ENCODE measurements around the gene TULP3. TPM values are rescaled to one million over a fixed set of nuclear protein-coding genes. Genes with fewer than 3 reads are reported as not detected.

The TULP3 gene
- total and polyA plus RNA-seq, 5 donors = 10.5 to 17.1 (median 14.8) TPM

- WGBS = 59% methylated on average over 15 of the region's 15 CpGs
- Histone ChIP-seq H3K4me3 (ENCODE audit: low read length) (no peak overlapping the region), H3K4me1 (ENCODE audit: control insufficient read depth, insufficient read depth, low read length) (no peaks in the 10 kb centered on the region), H3K9me3 (ENCODE audit: control insufficient read depth, low read length) (no peaks in the 10 kb centered on the region), H3K27me3 (ENCODE audit: control insufficient read depth, insufficient read depth) (no peaks in the 10 kb centered on the region), H3K27ac (ENCODE audit: low read length) (peak overlapping the region; percentile 63)
- intact Hi-C loops (cut with DNase I) = loop anchor here in 2 of 4 donors (10.0 kb wide), 1 partner anchor 71 kb away; no protein-coding TSS in a partner anchor
- ATAC-seq (peak; percentile 49 to 88), DNase-seq (peak; percentile 72 to 78 (median 77))
These were observed 73.1 kb downstream of the TULP3 start for GRCh38 chr12:2963760-2964292.

- Histone ChIP-seq H3K4me3 (ENCODE audit: low read length) (no peak overlapping the region), H3K27ac (ENCODE audit: low read length) (no peak overlapping the region), H3K27me3 (ENCODE audit: control insufficient read depth, insufficient read depth) (no peaks in the 10 kb centered on the region), H3K9me3 (ENCODE audit: control insufficient read depth, low read length) (no peaks in the 10 kb centered on the region), H3K4me1 (ENCODE audit: control insufficient read depth, insufficient read depth, low read length) (no peaks in the 10 kb centered on the region)
- ATAC-seq (no peak), DNase-seq (no peak)
- intact Hi-C loops (cut with DNase I) = loop anchor here in 2 of 4 donors (10.0 kb wide), 1 partner anchor 67 kb away; no protein-coding TSS in a partner anchor
- WGBS = 92% methylated on average over 2 of the region's 2 CpGs
These were observed 77.0 kb downstream of the TULP3 start for GRCh38 chr12:2967651-2968050.

DNA sequence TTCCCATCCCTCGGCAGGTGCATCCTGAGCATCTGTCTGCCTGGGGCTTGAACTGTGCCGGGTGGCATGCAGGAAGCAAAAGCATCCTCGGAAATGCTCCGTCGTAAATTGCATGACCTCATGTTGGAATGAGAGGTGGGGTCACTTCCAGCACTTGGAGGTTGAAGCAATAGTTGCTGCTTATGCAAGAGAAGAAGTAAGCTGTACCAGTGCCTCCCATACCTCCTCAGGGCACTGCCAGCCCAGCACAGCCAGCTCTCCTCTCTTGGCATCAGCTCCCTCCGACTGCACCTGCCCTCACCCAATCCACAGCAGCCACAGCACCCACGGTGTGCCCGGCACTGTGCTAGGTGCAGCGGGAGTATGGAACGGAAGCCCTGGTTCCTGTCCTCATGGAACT lies 80.1 kb downstream of the TULP3 start:
- Histone ChIP-seq H3K27me3 (ENCODE audit: control insufficient read depth, insufficient read depth) (no peaks in the 10 kb centered on the region), H3K9me3 (ENCODE audit: control insufficient read depth, low read length) (no peaks in the 10 kb centered on the region), H3K4me3 (ENCODE audit: low read length) (no peak overlapping the region), H3K4me1 (ENCODE audit: control insufficient read depth, insufficient read depth, low read length) (peaks cover 2% of the 10 kb centered on the region), H3K27ac (ENCODE audit: low read length) (no peak overlapping the region)
- ATAC-seq = no peak
- intact Hi-C loops (cut with DNase I) = no loop called here
- 76% methylated on average over 10 of the region's 10 CpGs for WGBS
- DNase-seq = no peak

DNA sequence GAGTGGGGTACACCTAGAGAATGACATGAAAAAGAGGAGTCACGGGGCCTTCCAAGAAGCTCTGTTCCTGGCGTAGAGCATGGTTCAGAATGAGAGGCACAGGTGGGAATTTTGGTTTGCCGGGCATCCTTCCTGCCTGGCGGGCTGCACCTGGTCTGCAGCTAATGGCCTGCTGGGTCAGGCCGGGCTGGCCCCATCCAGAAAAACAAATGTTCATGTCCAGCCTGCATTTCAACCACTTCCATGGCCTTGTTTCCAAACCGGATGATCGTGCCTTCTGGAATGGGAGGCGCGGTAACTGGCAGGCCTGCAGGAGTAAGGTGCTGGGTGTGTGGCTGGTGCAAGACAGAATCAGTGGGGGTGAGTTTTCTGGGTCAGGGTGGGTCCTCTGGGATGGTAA lies 82.9 kb downstream of the TULP3 start:
- Histone ChIP-seq H3K9me3 (ENCODE audit: control insufficient read depth, low read length) (no peaks in the 10 kb centered on the region), H3K27ac (ENCODE audit: low read length) (no peak overlapping the region), H3K4me1 (ENCODE audit: control insufficient read depth, insufficient read depth, low read length) (peaks cover 4% of the 10 kb centered on the region), H3K27me3 (ENCODE audit: control insufficient read depth, insufficient read depth) (no peaks in the 10 kb centered on the region), H3K4me3 (ENCODE audit: low read length) (no peak overlapping the region)
- DNase-seq = no peak
- 95% methylated on average over 9 of the region's 9 CpGs for WGBS
- intact Hi-C loops (cut with DNase I) = no loop called here
- ATAC-seq = no peak

DNA sequence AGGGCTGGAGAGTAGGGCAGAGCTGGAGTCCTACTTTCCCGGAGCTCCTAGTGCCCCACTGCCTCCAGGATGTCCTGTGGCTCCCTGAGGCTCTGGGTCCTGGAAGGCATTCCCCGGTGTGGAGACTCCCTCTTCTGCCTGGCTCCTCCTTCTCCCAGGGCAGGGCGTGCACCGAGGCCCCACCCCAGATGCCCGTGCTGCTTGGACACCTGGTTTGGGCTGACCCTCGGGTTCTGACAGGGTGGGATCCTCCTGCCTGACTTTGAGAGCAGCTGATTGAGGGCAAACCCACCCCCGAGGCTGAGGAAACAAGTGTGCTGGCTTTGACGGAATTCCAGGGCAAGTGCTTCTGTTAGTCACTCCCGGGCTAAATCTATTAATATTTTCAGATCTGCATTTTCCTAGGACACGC lies 83.9 kb downstream of the TULP3 start:
- no peaks in the 10 kb centered on the region for H3K27me3 ChIP-seq (ENCODE audit: control insufficient read depth, insufficient read depth)
- intact Hi-C loops (cut with DNase I) = no loop called here
- 33% methylated on average over 10 of the region's 10 CpGs for WGBS
- no peaks in the 10 kb centered on the region for H3K9me3 ChIP-seq (ENCODE audit: control insufficient read depth, low read length)
- peak; percentile 52 to 55 for ATAC-seq
- H3K4me1 ChIP-seq (ENCODE audit: control insufficient read depth, insufficient read depth, low read length) = peaks cover 4% of the 10 kb centered on the region
- DNase-seq = no peak
- H3K4me3 ChIP-seq (ENCODE audit: low read length) = no peak overlapping the region
- H3K27ac ChIP-seq (ENCODE audit: low read length) = no peak overlapping the region

DNA sequence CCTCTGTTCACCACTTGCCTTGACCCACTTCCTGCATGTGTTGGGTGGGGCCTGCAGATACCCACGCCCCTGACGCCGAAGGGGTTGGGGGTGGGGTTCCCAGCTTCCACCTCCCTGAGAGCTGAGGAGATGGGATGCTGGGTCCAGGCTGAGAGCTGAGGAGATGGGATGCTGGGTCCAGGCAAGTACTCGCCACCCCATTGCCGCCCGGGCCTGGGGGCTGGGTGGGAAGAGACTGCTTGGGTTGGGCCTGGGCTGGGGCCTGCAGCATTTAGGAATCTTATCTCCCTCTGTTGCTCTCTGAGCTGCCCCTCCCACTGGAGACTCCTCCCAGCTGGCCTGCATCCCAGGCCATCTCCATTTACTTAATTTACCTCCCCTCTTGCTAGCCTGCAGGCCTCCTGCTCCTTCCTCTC lies 85.9 kb downstream of the TULP3 start:
- no peak overlapping the region for H3K4me3 ChIP-seq (ENCODE audit: low read length)
- WGBS = 54% methylated on average over 6 of the region's 6 CpGs
- ATAC-seq = peak; percentile 37 to 61
- peaks cover 4% of the 10 kb centered on the region for H3K4me1 ChIP-seq (ENCODE audit: control insufficient read depth, insufficient read depth, low read length)
- intact Hi-C loops (cut with DNase I) = no loop called here
- no peaks in the 10 kb centered on the region for H3K27me3 ChIP-seq (ENCODE audit: control insufficient read depth, insufficient read depth)
- no peaks in the 10 kb centered on the region for H3K9me3 ChIP-seq (ENCODE audit: control insufficient read depth, low read length)
- no peak for DNase-seq
- no peak overlapping the region for H3K27ac ChIP-seq (ENCODE audit: low read length)

GRCh38 chr12:2977776-2978175 lies 87.1 kb downstream of the TULP3 start:
- no peak for DNase-seq
- ATAC-seq = no peak
- no peaks in the 10 kb centered on the region for H3K9me3 ChIP-seq (ENCODE audit: control insufficient read depth, low read length)
- 96% methylated on average over 5 of the region's 5 CpGs for WGBS
- no peak overlapping the region for H3K27ac ChIP-seq (ENCODE audit: low read length)
- H3K4me1 ChIP-seq (ENCODE audit: control insufficient read depth, insufficient read depth, low read length) = peaks cover 4% of the 10 kb centered on the region
- intact Hi-C loops (cut with DNase I) = no loop called here
- H3K27me3 ChIP-seq (ENCODE audit: control insufficient read depth, insufficient read depth) = no peaks in the 10 kb centered on the region
- no peak overlapping the region for H3K4me3 ChIP-seq (ENCODE audit: low read length)

DNA sequence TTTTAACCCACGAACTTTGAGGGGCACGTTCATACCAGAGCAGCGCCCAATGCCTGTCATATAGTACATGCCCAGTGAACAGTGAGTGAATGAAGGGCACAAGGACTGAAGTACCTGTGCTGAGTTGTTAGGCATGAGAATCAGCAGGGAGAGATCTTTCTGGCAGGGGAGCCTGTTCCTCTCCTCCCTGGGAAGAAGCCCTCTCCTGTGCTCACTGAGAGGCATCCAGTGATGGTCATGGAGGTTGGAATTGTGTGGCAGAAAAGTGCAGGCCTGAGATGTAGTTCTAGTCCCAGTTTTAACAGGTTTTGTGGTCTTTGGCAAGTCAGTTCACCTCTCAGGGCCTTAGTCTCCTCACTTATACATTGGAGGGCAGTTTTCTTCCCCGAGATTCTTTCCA lies 89.1 kb downstream of the TULP3 start:
- H3K4me3 ChIP-seq (ENCODE audit: low read length) = no peak overlapping the region
- intact Hi-C loops (cut with DNase I) = no loop called here
- no peak overlapping the region for H3K27ac ChIP-seq (ENCODE audit: low read length)
- H3K27me3 ChIP-seq (ENCODE audit: control insufficient read depth, insufficient read depth) = no peaks in the 10 kb centered on the region
- no peaks in the 10 kb centered on the region for H3K9me3 ChIP-seq (ENCODE audit: control insufficient read depth, low read length)
- ATAC-seq (no peak), DNase-seq (no peak)
- H3K4me1 ChIP-seq (ENCODE audit: control insufficient read depth, insufficient read depth, low read length) = peaks cover 2% of the 10 kb centered on the region
- 92% methylated on average over 4 of the region's 4 CpGs for WGBS

DNA sequence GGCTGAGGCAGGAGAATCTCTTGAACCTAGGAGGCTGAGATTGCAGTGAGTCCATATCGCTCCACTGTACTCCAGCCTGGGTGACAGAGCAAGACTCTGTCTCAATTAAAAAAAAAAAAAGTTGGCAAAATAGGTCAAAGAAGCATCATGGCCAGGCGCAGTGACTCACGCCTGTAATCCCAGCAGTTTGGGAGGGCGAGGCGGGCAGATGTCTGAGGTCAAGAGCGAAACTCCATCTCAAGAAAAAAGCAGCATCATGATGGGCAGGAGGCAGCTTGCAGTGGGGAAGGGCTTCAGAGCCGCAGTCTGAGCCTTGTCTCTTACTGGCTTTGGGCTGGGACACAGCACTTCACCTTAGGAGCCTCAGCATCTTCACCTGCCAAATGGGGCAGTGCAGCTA lies 89.9 kb downstream of the TULP3 start:
- H3K27ac ChIP-seq (ENCODE audit: low read length) = no peak overlapping the region
- 83% methylated on average over 7 of the region's 7 CpGs for WGBS
- intact Hi-C loops (cut with DNase I) = no loop called here
- no peak overlapping the region for H3K4me3 ChIP-seq (ENCODE audit: low read length)
- DNase-seq = no peak
- H3K4me1 ChIP-seq (ENCODE audit: control insufficient read depth, insufficient read depth, low read length) = peaks cover 2% of the 10 kb centered on the region
- no peak for ATAC-seq
- no peaks in the 10 kb centered on the region for H3K27me3 ChIP-seq (ENCODE audit: control insufficient read depth, insufficient read depth)
- H3K9me3 ChIP-seq (ENCODE audit: control insufficient read depth, low read length) = no peaks in the 10 kb centered on the region

DNA sequence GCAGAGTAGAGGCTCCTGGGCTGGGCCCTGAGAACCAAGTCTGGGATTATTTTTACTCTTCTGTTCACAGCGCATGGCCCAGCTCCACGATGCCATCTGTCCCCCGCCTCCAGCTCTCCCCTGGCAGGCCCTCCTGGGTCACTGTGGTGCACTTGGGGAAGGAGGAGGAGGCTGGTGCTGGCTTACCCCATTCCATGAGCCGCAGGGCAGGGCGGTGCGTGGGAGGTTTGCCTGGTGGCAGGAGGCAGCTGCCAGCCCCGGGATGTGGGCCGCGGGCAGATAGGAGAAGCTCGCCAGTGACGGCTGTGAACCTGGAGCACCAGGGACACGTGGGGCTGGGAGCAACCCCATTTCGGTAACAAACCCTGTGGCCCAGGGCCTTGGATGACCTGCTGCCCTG lies 91.7 kb downstream of the TULP3 start:
- Histone ChIP-seq H3K27ac (ENCODE audit: low read length) (no peak overlapping the region), H3K4me1 (ENCODE audit: control insufficient read depth, insufficient read depth, low read length) (no peaks in the 10 kb centered on the region), H3K9me3 (ENCODE audit: control insufficient read depth, low read length) (no peaks in the 10 kb centered on the region), H3K27me3 (ENCODE audit: control insufficient read depth, insufficient read depth) (no peaks in the 10 kb centered on the region), H3K4me3 (ENCODE audit: low read length) (no peak overlapping the region)
- peak; percentile 18 to 34 for ATAC-seq
- intact Hi-C loops (cut with DNase I) = no loop called here
- 90% methylated on average over 13 of the region's 13 CpGs for WGBS
- no peak for DNase-seq

DNA sequence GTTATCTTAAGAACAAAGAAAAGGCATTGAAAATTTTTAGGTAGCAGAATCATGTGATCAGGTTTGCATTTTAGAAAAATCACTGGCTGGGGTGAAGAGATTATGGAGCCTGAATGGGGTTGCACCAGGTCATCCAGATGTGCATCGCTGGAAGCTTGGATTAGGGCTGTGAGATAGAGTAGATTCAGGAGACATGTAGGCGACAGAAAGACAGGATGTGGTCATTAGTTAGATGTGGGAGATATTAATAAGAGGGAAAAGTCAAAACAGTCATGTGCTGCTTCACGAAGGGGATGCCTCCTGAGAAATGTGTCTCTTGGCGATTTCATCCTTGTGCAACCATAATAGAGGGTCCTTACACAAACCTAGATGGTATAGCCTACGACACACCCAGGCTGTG lies 93.6 kb downstream of the TULP3 start:
- Histone ChIP-seq H3K9me3 (ENCODE audit: control insufficient read depth, low read length) (no peaks in the 10 kb centered on the region), H3K4me1 (ENCODE audit: control insufficient read depth, insufficient read depth, low read length) (no peaks in the 10 kb centered on the region), H3K27ac (ENCODE audit: low read length) (no peak overlapping the region), H3K4me3 (ENCODE audit: low read length) (no peak overlapping the region), H3K27me3 (ENCODE audit: control insufficient read depth, insufficient read depth) (no peaks in the 10 kb centered on the region)
- intact Hi-C loops (cut with DNase I) = no loop called here
- ATAC-seq (no peak), DNase-seq (no peak)
- 72% methylated on average over 5 of the region's 5 CpGs for WGBS

DNA sequence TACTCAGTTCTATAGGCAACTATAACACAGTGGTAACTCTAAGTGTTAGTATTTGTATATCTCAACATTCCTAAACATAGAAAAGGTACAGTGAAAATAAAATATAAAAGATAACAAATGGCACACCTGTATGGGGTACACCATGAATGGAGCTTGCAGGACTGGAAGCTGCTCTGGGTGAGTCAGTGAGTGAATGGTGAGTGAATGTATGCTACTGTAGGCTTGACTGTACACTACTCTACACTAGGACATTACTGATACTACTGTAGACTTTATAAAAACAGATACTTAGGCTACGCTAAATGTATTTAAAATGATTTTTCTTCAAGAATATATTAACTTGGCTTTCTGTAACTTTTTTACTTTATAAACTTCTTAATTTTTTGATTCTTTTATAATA lies 94.0 kb downstream of the TULP3 start:
- 100% methylated on average over 1 of the region's 1 CpG for WGBS
- ATAC-seq (no peak), DNase-seq (no peak)
- Histone ChIP-seq H3K27ac (ENCODE audit: low read length) (no peak overlapping the region), H3K9me3 (ENCODE audit: control insufficient read depth, low read length) (no peaks in the 10 kb centered on the region), H3K4me3 (ENCODE audit: low read length) (no peak overlapping the region), H3K4me1 (ENCODE audit: control insufficient read depth, insufficient read depth, low read length) (no peaks in the 10 kb centered on the region), H3K27me3 (ENCODE audit: control insufficient read depth, insufficient read depth) (no peaks in the 10 kb centered on the region)
- intact Hi-C loops (cut with DNase I) = no loop called here

Data from right cardiac atrium (tissue), 5 donors.